Mucosa of descending colon (tissue), 3 donors: ENCODE data around the gene ETS2. TPM values are rescaled to one million over a fixed set of nuclear protein-coding genes. Genes with fewer than 3 reads are reported as not detected.

ENCODE experiments used
- ATAC-seq: fragments of 200-7000 bp; cut with Tn5 transposase; one replicate; pipeline ENCODE4 v1.9.1; 2020; ENCODE audit warnings: mild to moderate bottlenecking, moderate library complexity
- DNase-seq, 3 donors: peaks; one replicate each; pipeline ENCODE4 v3.0.0-alpha.2; 2020
- H3K36me3 ChIP-seq: fragments of 200-600 bp; one replicate; pipeline ENCODE4 v1.8.0; 2021; ENCODE audit warnings: low read depth, mild to moderate bottlenecking
- H3K4me1 ChIP-seq: fragments of 200-600 bp; one replicate; pipeline ENCODE4 v1.8.0; 2021; ENCODE audit warnings: low read depth, mild to moderate bottlenecking
- H3K4me3 ChIP-seq: fragments of 200-600 bp; one replicate; pipeline ENCODE4 v1.8.0; 2021; ENCODE audit warnings: mild to moderate bottlenecking
- H3K9me3 ChIP-seq: fragments of 200-600 bp; one replicate; pipeline ENCODE4 v1.8.0; 2021; ENCODE audit warnings: mild to moderate bottlenecking
- intact Hi-C, 2 donors: fragments of 100-400 bp; cut with DNase I in 1 of 2; cut with micrococcal nuclease in 1 of 2; formaldehyde crosslinking; loops; one replicate each; pipeline versions ENCODE4 v1.11.0 to v1.11.1; 2022; cut with DNase I, micrococcal nuclease
- total RNA-seq, 3 donors: library from RNA; stranded (reverse); fragmentation: NEBNext Ultra II Directional in 2 of 3; extraction: Animal tissue kit (Norgen Biotek cat#: 25700) in 2 of 3; gene quantifications; one replicate each; pipeline versions ENCODE4 v1.2.1 to v1.2.4, GENCODE V29; 2021 to 2023
- TF ChIP-seq, protein P1 (sequence below): fragments of 200-600 bp; IDR thresholded peaks from one replicate; pipeline ENCODE4 v1.8.0; 2022; ENCODE audit warnings: antibody characterized with exemption, mild to moderate bottlenecking
- donor health status: DM: no; HTN: no; CAD: no; lungs with moderate emphysema.
- donor health status: DM: no; HTN: no; CAD: no.
- donor health status: DM: no; HTN: yes; CAD: no.

Gene ETS2
- total RNA-seq, 3 donors from 2014 or later: 115 to 222 (median 171) TPM

DNA sequence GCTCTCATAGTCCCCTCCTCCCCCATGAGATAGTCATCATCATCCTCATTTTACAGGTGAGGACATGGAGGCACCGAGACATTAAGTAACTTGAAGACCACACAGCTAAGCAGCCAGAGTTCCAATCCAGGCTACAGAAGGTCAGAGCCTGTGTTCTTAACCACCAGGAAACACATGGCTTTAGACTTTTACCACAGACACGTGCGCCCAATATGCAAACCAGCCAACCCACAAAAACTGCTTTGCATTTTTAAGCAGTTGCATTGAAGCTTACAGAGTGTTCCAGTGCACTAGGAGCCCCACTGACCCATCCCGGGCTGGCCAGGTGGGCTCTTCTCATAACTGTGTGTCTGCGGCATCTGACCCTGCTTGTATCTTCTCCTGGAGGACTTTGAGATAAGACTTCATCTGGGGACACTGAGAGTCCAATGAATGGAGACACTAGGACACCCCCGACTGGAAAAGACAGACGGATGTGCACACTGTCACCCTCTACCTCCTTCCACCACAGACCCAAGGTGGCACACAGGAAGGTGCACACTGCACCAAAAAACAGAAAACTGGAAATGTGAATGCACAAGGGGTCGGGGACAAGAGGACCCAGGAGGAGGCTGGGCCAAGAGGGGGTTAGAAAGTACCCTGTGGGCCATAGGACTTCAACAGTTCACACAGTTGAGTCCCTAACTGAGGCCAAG lies 56.4 kb downstream of the ETS2 start:
- Histone ChIP-seq H3K4me3 (no peak overlapping the region), H3K36me3 (no peaks in the 10 kb centered on the region), H3K9me3 (no peaks in the 10 kb centered on the region), H3K4me1 (no peaks in the 10 kb centered on the region)
- TF ChIP-seq, protein P1, sequence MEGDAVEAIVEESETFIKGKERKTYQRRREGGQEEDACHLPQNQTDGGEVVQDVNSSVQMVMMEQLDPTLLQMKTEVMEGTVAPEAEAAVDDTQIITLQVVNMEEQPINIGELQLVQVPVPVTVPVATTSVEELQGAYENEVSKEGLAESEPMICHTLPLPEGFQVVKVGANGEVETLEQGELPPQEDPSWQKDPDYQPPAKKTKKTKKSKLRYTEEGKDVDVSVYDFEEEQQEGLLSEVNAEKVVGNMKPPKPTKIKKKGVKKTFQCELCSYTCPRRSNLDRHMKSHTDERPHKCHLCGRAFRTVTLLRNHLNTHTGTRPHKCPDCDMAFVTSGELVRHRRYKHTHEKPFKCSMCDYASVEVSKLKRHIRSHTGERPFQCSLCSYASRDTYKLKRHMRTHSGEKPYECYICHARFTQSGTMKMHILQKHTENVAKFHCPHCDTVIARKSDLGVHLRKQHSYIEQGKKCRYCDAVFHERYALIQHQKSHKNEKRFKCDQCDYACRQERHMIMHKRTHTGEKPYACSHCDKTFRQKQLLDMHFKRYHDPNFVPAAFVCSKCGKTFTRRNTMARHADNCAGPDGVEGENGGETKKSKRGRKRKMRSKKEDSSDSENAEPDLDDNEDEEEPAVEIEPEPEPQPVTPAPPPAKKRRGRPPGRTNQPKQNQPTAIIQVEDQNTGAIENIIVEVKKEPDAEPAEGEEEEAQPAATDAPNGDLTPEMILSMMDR: no peak
- ATAC-seq: peak; percentile 31
- DNase-seq: no peak
- intact Hi-C loops: no loop called here

DNA sequence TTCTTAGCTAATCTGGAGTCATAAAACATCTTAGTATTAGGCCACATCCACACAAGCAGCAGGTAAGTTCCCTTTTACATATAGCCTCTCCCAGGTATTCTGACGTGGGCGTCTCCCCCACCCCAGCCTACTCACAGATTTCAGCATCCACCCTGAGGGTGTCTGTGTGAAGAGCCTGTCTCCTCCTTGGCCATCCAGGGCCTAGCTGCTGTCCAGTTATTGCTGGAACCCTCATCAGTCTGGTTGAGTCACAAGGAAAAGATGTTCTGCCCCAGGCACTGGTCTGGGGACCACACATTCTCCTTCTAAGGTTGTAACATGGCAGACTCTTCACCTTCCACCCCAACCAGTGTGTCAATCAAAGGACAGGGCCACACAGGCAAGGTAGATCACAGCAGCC lies 57.6 kb downstream of the ETS2 start:
- H3K4me1 ChIP-seq: no peaks in the 10 kb centered on the region
- H3K36me3 ChIP-seq: no peaks in the 10 kb centered on the region
- H3K4me3 ChIP-seq: no peak overlapping the region
- TF ChIP-seq, protein P1: no peak
- ATAC-seq: no peak
- intact Hi-C loops: no loop called here
- no peaks in the 10 kb centered on the region for H3K9me3 ChIP-seq
- DNase-seq: no peak

DNA sequence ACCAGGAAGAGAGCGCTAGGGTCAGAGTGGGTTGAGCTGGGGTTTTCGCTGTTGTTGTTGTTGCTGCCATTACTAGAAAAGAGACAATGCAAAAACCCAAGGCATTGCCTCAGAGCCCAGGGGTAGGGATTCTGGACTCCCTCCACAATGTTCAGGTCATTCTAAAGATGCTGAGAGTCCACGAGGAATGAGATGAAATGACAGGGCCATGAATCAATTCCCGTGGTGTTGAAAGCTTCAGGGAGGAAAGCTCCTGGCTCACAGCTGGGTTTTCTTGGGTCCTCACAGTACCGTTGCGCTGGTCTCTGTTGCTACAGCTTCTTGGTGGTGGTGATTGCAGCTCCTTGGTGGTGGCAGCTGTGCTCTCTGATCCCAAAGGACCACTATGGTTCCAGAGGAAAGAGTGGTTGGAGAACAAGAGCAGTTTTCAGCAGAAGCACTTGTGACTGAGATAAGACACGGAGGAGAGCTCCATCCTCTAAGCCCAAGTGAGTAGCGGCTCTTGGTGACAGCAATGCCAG lies 58.2 kb downstream of the ETS2 start:
- DNase-seq: no peak
- intact Hi-C loops: no loop called here
- TF ChIP-seq, protein P1: no peak
- H3K4me1 ChIP-seq: no peaks in the 10 kb centered on the region
- no peak for ATAC-seq
- no peaks in the 10 kb centered on the region for H3K36me3 ChIP-seq
- H3K4me3 ChIP-seq: no peak overlapping the region
- no peaks in the 10 kb centered on the region for H3K9me3 ChIP-seq

DNA sequence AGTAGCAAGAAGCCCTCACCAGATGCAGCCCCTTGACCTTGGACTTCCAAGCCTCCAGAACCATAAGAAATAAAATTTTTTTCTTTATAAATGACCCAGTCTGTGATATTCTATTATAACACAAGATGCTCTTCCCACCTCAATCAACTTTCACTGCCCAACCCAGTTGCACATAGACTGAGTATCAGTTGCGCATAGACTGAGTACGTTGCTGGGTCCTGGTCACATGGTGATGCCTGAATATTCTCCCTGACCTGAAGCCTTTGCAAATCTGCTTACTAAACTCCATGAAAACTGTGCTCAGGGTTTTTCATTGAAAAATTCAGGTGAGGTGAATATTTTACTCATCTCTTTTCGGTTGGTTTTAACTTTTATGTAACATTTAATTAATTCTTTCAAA lies 59.2 kb downstream of the ETS2 start:
- intact Hi-C loops: no loop called here
- no peak for DNase-seq
- no peak overlapping the region for H3K4me3 ChIP-seq
- H3K9me3 ChIP-seq: no peaks in the 10 kb centered on the region
- no peaks in the 10 kb centered on the region for H3K4me1 ChIP-seq
- no peaks in the 10 kb centered on the region for H3K36me3 ChIP-seq
- TF ChIP-seq, protein P1: no peak
- ATAC-seq: no peak

DNA sequence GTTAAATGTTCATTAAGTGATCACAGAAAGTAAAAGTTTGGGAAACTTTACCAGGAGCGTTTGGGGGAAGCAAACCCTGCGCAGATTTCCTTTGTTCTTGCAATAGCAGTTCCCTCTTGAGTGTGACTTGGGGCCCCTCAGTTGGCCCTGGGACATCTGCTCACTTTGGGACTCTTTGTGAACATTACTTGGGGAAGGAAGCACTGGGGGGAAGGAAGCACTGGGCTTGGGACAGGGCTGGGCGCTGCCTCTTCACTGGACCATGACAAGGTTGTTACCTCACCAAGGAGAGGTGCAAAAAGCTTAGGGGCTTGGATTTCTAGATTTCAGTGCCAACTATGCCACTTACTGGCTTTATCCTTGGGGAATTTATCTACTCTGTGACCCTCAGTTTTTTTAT lies 63.5 kb downstream of the ETS2 start:
- TF ChIP-seq, protein P1: no peak
- no peaks in the 10 kb centered on the region for H3K36me3 ChIP-seq
- H3K4me3 ChIP-seq: no peak overlapping the region
- ATAC-seq (no peak), DNase-seq (no peak)
- no peaks in the 10 kb centered on the region for H3K9me3 ChIP-seq
- no peaks in the 10 kb centered on the region for H3K4me1 ChIP-seq
- intact Hi-C loops: no loop called here

DNA sequence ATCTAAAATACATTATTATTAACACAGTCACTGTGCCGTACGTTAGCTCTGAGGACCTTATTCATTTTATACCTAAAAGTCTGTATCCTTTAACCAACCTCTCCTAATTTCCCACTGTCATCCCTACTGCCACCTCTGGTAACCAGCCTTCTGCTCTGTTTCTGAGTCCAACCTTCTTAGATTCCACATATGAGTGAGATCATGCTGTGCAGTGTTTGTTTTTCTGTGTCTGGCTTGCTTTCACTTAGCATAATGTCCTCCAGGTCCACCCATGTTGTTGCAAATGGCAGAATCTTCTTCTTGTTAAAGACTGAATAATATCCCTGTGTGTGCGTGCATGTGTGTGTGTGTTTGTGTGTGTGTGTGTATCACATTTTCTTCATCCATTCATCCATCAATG lies 64.2 kb downstream of the ETS2 start:
- TF ChIP-seq, protein P1: no peak
- no peak for DNase-seq
- Histone ChIP-seq H3K9me3 (no peaks in the 10 kb centered on the region), H3K4me1 (no peaks in the 10 kb centered on the region), H3K4me3 (no peak overlapping the region), H3K36me3 (no peaks in the 10 kb centered on the region)
- intact Hi-C loops: no loop called here
- peak; percentile 56 for ATAC-seq
